HCT116 (cell line): ENCODE measurements around the gene POM121C.

Source experiments
- CEBPB ChIP-seq: IDR thresholded peaks from 2 replicates; pipeline ENCODE4 v1.6.1; 2012; ENCODE audit warnings: low read depth
- EGR1 ChIP-seq: IDR thresholded peaks from 2 replicates; pipeline ENCODE4 v1.6.1; 2012; ENCODE audit warnings: low read depth
- EZH2 ChIP-seq: fragments of 200-600 bp; sonication (generic); IDR thresholded peaks from 2 replicates; pipeline ENCODE4 v1.6.1; 2017; ENCODE audit warnings: antibody characterized with exemption, mixed run types
- EZH2phosphoT487 ChIP-seq: fragments of 200-600 bp; IDR thresholded peaks from 2 replicates; pipeline ENCODE4 v1.6.1; 2018; ENCODE audit warnings: antibody characterized with exemption, borderline replicate concordance
- POLR2A ChIP-seq: IDR thresholded peaks from 2 replicates; pipeline ENCODE4 v1.7.0; 2011; ENCODE audit warnings: borderline replicate concordance; ENCODE audit not compliant: insufficient read depth, insufficient read length; ENCODE audit errors: extremely low read depth
- POLR2AphosphoS5 ChIP-seq: IDR thresholded peaks from 2 replicates; pipeline ENCODE4 v1.6.1; 2011; ENCODE audit warnings: mild to moderate bottlenecking, low read depth, low read length, moderate library complexity
- RAD21 ChIP-seq: IDR thresholded peaks from 2 replicates; pipeline ENCODE4 v1.6.1; 2012; ENCODE audit warnings: low read depth, mild to moderate bottlenecking
- SIN3A ChIP-seq: IDR thresholded peaks from 2 replicates; pipeline ENCODE4 v1.6.1; 2012; ENCODE audit warnings: low read depth
- SP1 ChIP-seq: IDR thresholded peaks from 2 replicates; pipeline ENCODE4 v1.6.1; 2012; ENCODE audit warnings: low read depth
- YY1 ChIP-seq: IDR thresholded peaks from 2 replicates; pipeline ENCODE4 v1.6.1; 2011; ENCODE audit warnings: low read length, low read depth, moderate library complexity, mild to moderate bottlenecking; ENCODE audit not compliant: insufficient replicate concordance; ENCODE audit errors: extremely low read depth
- ZBTB33 ChIP-seq: IDR thresholded peaks from 2 replicates; pipeline ENCODE4 v1.6.1; 2011; ENCODE audit warnings: mild to moderate bottlenecking, low read length, moderate library complexity; ENCODE audit not compliant: insufficient replicate concordance; ENCODE audit errors: extremely low read depth
- ZNF274 ChIP-seq: fragments of 200-500 bp; sonication (Bioruptor generic); IDR thresholded peaks from 2 replicates; pipeline ENCODE4 v1.6.1; 2014; ENCODE audit warnings: mild to moderate bottlenecking, low read depth, low read length, inconsistent platforms
- TF ChIP-seq, protein P1 (sequence below), 3 experiments: fragments of 200-600 bp in 1 of 3; sonication (generic) in 1 of 3; IDR thresholded peaks in 2 of 3; conservative IDR thresholded peaks in 1 of 3; 2 replicates each; pipeline ENCODE4 v1.5.1; 2012 to 2017; ENCODE audit warnings: low read depth in 2 of 3, low read length in 2 of 3, antibody characterized with exemption in 1 of 3, borderline replicate concordance in 1 of 3, control low read depth in 1 of 3, mild to moderate bottlenecking in 1 of 3, mixed read lengths in 1 of 3, mixed run types in 1 of 3, moderate library complexity in 1 of 3; ENCODE audit not compliant: insufficient read depth in 1 of 3
- TF ChIP-seq, protein P2 (sequence below): IDR thresholded peaks from 2 replicates; pipeline ENCODE4 v1.6.1; 2012

DNA sequence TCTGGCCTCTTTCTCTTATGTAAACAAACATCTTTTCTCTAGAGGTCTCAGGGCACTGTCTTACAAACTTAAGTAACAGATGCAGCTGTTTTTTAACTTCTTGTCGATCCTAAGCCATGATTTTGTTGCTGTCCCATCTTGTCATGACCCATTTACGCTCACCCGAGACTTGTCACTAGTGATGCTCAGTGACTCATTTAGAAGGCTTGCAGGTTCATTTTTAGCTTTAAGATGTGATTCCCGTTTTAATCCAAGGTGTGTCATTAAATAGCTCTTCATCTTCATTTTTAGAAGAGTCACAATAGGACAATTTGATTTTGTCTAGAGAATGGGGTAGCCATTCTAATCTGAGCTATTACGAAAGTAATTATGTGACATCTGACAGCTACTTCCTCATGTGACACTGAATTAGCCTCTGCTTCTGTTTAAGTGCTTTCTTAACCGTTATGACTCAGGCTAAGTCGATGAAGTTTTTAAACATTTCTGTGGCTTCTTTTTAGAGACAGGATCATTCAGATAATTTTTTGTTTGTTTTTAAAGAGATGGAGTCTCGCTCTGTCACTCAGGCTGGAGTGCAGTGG, 48.7 kb upstream of the POM121C start:
- TF ChIP-seq, protein P1, sequence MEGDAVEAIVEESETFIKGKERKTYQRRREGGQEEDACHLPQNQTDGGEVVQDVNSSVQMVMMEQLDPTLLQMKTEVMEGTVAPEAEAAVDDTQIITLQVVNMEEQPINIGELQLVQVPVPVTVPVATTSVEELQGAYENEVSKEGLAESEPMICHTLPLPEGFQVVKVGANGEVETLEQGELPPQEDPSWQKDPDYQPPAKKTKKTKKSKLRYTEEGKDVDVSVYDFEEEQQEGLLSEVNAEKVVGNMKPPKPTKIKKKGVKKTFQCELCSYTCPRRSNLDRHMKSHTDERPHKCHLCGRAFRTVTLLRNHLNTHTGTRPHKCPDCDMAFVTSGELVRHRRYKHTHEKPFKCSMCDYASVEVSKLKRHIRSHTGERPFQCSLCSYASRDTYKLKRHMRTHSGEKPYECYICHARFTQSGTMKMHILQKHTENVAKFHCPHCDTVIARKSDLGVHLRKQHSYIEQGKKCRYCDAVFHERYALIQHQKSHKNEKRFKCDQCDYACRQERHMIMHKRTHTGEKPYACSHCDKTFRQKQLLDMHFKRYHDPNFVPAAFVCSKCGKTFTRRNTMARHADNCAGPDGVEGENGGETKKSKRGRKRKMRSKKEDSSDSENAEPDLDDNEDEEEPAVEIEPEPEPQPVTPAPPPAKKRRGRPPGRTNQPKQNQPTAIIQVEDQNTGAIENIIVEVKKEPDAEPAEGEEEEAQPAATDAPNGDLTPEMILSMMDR (IDR thresholded peaks at IDR 0.05 in 2 of 3, conservative IDR thresholded peaks at IDR 0.05 in 1 of 3; ENCODE audit: borderline replicate concordance in 1 of 3, insufficient read depth in 1 of 3, low read depth in 2 of 3, low read length in 2 of 3), result no peak
- TF ChIP-seq POLR2A, result no peak
- TF ChIP-seq SIN3A, result no peak
- no peak for TF ChIP-seq YY1
- TF ChIP-seq EGR1, result no peak
- no peak for TF ChIP-seq CEBPB
- TF ChIP-seq, protein P2, sequence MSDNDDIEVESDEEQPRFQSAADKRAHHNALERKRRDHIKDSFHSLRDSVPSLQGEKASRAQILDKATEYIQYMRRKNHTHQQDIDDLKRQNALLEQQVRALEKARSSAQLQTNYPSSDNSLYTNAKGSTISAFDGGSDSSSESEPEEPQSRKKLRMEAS, result no peak
- TF ChIP-seq RAD21, result no peak
- no peak for TF ChIP-seq ZBTB33
- no peak for TF ChIP-seq EZH2phosphoT487
- no peak for TF ChIP-seq POLR2AphosphoS5
- TF ChIP-seq EZH2, result no peak
- no peak for TF ChIP-seq ZNF274
- TF ChIP-seq SP1, result no peak
